HepG2 (cell line): ENCODE results near the gene AXIN1. TPM values are rescaled to one million over a fixed set of nuclear protein-coding genes. Genes with fewer than 3 reads are reported as not detected.
A peak's percentile ranks its signal among the peaks of the same experiment; 100 is the strongest.

ENCODE experiments used
- ATAC-seq: fragments of 200-7000 bp; cut with Tn5 transposase; 3 replicates; pipeline ENCODE4 v1.9.1; 2020; ENCODE audit warnings: mild to moderate bottlenecking, moderate library complexity
- BruUV-seq: library from RNA; stranded (reverse); fragments of 400-500 nt; replicated peaks from 2 replicates; lab custom pipeline; 2021; lab: Mats Ljungman, UMichigan
- CTCF ChIA-PET: fragments of 300-600 bp; formaldehyde crosslinking; extraction: SDS; loops from one replicate; lab custom pipeline; 2021; ENCODE audit warnings: low total read pairs, inconsistent platforms, low intra/inter-chr PET ratio; lab: Yijun Ruan, JAX
- POLR2A ChIA-PET: fragments of 350-600 bp; sonication (Branson Sonifier 250); formaldehyde crosslinking; loops from one replicate; lab custom pipeline; 2020; ENCODE audit warnings: antibody characterized with exemption, inconsistent platforms; lab: Yijun Ruan, JAX
- DNase-seq: peaks from one replicate; pipeline ENCODE4 v3.0.0-alpha.2; 2015; ENCODE audit warnings: low spot score
- FAIRE-seq: peaks from 3 replicates; lab custom pipeline; 2011; peaks lifted over from hg19 to GRCh38; lab: Jason Lieb, UNC
- H2AFZ ChIP-seq: one replicate; pipeline ENCODE4 v1.6.1; 2011; ENCODE audit warnings: low read length, inconsistent platforms
- H3K27ac ChIP-seq: fragments of 300-600 bp; 3 replicates; pipeline ENCODE4 v1.8.0; 2011; ENCODE audit warnings: mixed run types, mild to moderate bottlenecking, mixed read lengths, low read length, inconsistent platforms; ENCODE audit not compliant: insufficient read depth; ENCODE audit errors: extremely low read length
- H3K27me3 ChIP-seq, 2 experiments: fragments of 200-600 bp in 1 of 2; 2 replicates in 1 of 2; 3 replicates in 1 of 2; pipeline versions ENCODE4 v1.6.0 to v1.8.0; 2011; ENCODE audit warnings: low read length in 2 of 2, mild to moderate bottlenecking in 2 of 2, moderate library complexity in 2 of 2, inconsistent platforms in 1 of 2; ENCODE audit not compliant: insufficient read depth in 2 of 2, control insufficient read depth in 1 of 2
- H3K36me3 ChIP-seq, 2 experiments: fragments of 200-600 bp in 1 of 2; replicated peaks in 1 of 2; 2 replicates in 1 of 2; 3 replicates in 1 of 2; pipeline versions ENCODE4 v1.5.1 to v1.8.0; 2011; ENCODE audit warnings: low read length in 2 of 2, inconsistent platforms in 1 of 2; ENCODE audit not compliant: insufficient read depth in 2 of 2, control insufficient read depth in 1 of 2
- H3K4me1 ChIP-seq: 2 replicates; pipeline ENCODE4 v1.5.1; 2012; ENCODE audit warnings: low read length, inconsistent platforms; ENCODE audit not compliant: insufficient read depth
- H3K4me2 ChIP-seq: 2 replicates; pipeline ENCODE4 v1.6.0; 2011; ENCODE audit warnings: low read depth, low read length, inconsistent platforms
- H3K4me3 ChIP-seq, 3 experiments: fragments of 200-600 bp in 1 of 3; sonication (generic), shearing (Covaris generic) in 1 of 3; replicated peaks in 1 of 3; 2 replicates each; pipeline ENCODE4 v1.5.1; 2011 to 2016; ENCODE audit warnings: low read length in 3 of 3, inconsistent platforms in 2 of 3, low read depth in 2 of 3, mild to moderate bottlenecking in 2 of 3, control low read depth in 1 of 3, mixed read lengths in 1 of 3; ENCODE audit not compliant: insufficient read depth in 1 of 3
- H3K79me2 ChIP-seq: one replicate; pipeline ENCODE4 v1.6.1; 2011; ENCODE audit warnings: low read length, inconsistent platforms; ENCODE audit not compliant: insufficient read depth
- H3K9ac ChIP-seq: 2 replicates; pipeline ENCODE4 v1.6.0; 2011; ENCODE audit warnings: mild to moderate bottlenecking, low read depth, low read length, inconsistent platforms; ENCODE audit not compliant: insufficient read depth
- H3K9me3 ChIP-seq: 2 replicates; pipeline ENCODE4 v1.5.1; 2012; ENCODE audit warnings: mild to moderate bottlenecking, low read length
- H4K20me1 ChIP-seq: 2 replicates; pipeline ENCODE4 v1.6.0; 2011; ENCODE audit warnings: inconsistent platforms, mild to moderate bottlenecking, low read length, moderate library complexity; ENCODE audit not compliant: insufficient read depth
- CCDC6 ChIP-seq: sonication (generic); formaldehyde crosslinking; IDR thresholded peaks from 2 replicates; pipeline ENCODE4 v1.8.1; 2022; ENCODE audit warnings: mild to moderate bottlenecking, missing genetic modification reagents, moderate library complexity
- MEIS1 ChIP-seq: sonication (generic); formaldehyde crosslinking; IDR thresholded peaks from 2 replicates; pipeline ENCODE4 v1.9.0; 2021; ENCODE audit warnings: mild to moderate bottlenecking, missing genetic modification reagents, moderate library complexity, borderline replicate concordance
- ZNF687 ChIP-seq: sonication (generic); formaldehyde crosslinking; IDR thresholded peaks from 2 replicates; pipeline ENCODE4 v1.5.1; 2020; ENCODE audit warnings: mild to moderate bottlenecking, missing genetic modification reagents, moderate library complexity
- ZNF883 ChIP-seq: sonication (generic); formaldehyde crosslinking; IDR thresholded peaks from 2 replicates; pipeline ENCODE4 v1.5.1; 2020; ENCODE audit warnings: mild to moderate bottlenecking, missing genetic modification reagents; ENCODE audit errors: not compliant biosample characterization
- WGBS: methylation state at CpG from one replicate; pipeline ENCODE4 v1.1.6; 2017; ENCODE audit warnings: low lambda C conversion rate; 5-methylcytosine and 5-hydroxymethylcytosine counted together
- in situ Hi-C: cut with HindIII; loops from 2 replicates; pipeline ENCODE4 v1.10.0; 2017; ENCODE audit warnings: low pct_unique_long_range_greater_than_20kb; ENCODE audit not compliant: extremely low pct_ligation_motif_present
- intact Hi-C: fragments of 100-400 bp; cut with micrococcal nuclease; formaldehyde crosslinking; loops from one replicate; pipeline ENCODE4 v1.10.0; 2022; ENCODE audit not compliant: unreplicated experiment
- polyA plus RNA-seq, 8 experiments: library from polyadenylated mRNA; depleted of rRNA in 3 of 8; stranded (reverse) in 7 of 8; unstranded in 1 of 8; fragments of >200 nt; fragmentation: Illumina TruSeq in 4 of 8; extraction: Trizol in 4 of 8; gene quantifications; 2 replicates each; pipeline versions ENCODE4 v1.2.1 to v1.2.3, GENCODE V29; 2011 to 2016; ENCODE audit warnings: low read depth in 4 of 8, missing spikeins in 1 of 8, mixed read lengths in 1 of 8; ENCODE audit not compliant: insufficient read depth in 1 of 8
- total RNA-seq, 5 experiments: library from RNA; depleted of rRNA; stranded (reverse); fragments of >200 nt; fragmentation: Illumina TruSeq; extraction: Trizol; gene quantifications; 2 replicates each; pipeline ENCODE4 v1.2.3, GENCODE V29; 2016; ENCODE audit warnings: low read depth in 1 of 5

Gene AXIN1
- total and polyA plus RNA-seq, 2 of the 13 experiments (the other 11 are each of a cell fraction or from before 2014, with no cell fraction given) = 24.0 to 26.0 TPM

- no peaks in the 10 kb centered on the region for H3K27me3 ChIP-seq
- WGBS = 80% methylated on average over 9 of the region's 12 CpGs
- ChIA-PET POLR2A (no interaction called here), CTCF (no interaction called here)
- 0 out of 2 replicates have a peak, but pooled peaks cover under 1% of the 10 kb centered on the region for H4K20me1 ChIP-seq
- BruUV-seq = no TSS peak
- no peak for TF ChIP-seq CCDC6 (CRISPR knock-in tag)
- peak; percentile 32 for TF ChIP-seq ZNF883 (CRISPR knock-in tag)
- TF ChIP-seq ZNF687 = peak; percentile 52
- 0 out of 2 replicates have a peak, but pooled peaks have one; percentile 35 for TF ChIP-seq MEIS1 (CRISPR knock-in tag)
- TF ChIP-seq, all 625 proteins: peak for 3
- Histone ChIP-seq H2AFZ (no peak overlapping the region), H3K4me3 (peak overlapping the region in 2 of 3 experiments; percentile 78 to 84; a peak in 3 of 6 replicates), H3K4me2 (peak overlapping the region; percentile 100), H3K9me3 (no peaks in the 10 kb centered on the region), H3K27ac (no peak overlapping the region), H3K36me3 (peaks cover 1 to 8% of the 10 kb centered on the region in 2 experiments; a peak in 2 of 5 replicates), H3K79me2 (peaks cover 25% of the 10 kb centered on the region), H3K4me1 (peaks cover 72% of the 10 kb centered on the region), H3K9ac (peak overlapping the region; percentile 85; the same call in 1 of the 2 replicates)
- ATAC-seq = no peak
- no peak for FAIRE-seq
- DNase-seq = no peak
- in situ Hi-C loops (no loop called here), intact Hi-C loops (no loop called here)
Measured at GRCh38 chr16:354291-354881, 1.9 kb upstream of the AXIN1 start.
